Brain pericyte (primary cell): ENCODE data around the gene EYS.
"Not testable (repeated sequence)": the region's sequence is repeated elsewhere in the genome, so short reads cannot be mapped to it uniquely, and the experiment has no call there.

Source experiments
- DNase-seq: peaks from one replicate; pipeline ENCODE4 v3.0.0-alpha.2; 2012; ENCODE audit warnings: low read depth, low spot score

Gene EYS

GRCh38 chr6:63744810-63745209 is 1962.2 kb downstream of the EYS start:
- DNase-seq: no peak

- DNase-seq: no peak
Measured at GRCh38 chr6:63743691-63744090, 1963.3 kb downstream of the EYS start.

DNA sequence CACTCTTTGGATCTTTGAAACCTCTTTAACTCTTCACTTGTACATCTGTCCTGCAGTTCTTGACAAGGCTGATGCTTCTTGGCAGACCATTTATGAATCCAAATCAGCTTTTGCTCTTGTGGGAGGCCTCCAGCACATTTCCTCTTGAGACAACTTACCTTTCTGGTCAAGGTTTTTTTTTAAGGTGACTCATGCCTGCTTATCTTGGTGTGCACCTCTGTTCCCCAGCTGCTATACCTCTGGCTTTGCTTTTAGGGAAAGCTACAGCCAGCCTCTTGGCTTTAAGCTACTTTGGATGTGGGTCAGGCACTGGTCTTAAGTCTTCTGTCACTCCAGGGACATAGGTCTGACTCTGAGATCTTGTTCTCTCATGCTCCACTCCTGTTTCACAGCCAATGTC is 1965.0 kb downstream of the EYS start:
- DNase-seq: no peak

DNA sequence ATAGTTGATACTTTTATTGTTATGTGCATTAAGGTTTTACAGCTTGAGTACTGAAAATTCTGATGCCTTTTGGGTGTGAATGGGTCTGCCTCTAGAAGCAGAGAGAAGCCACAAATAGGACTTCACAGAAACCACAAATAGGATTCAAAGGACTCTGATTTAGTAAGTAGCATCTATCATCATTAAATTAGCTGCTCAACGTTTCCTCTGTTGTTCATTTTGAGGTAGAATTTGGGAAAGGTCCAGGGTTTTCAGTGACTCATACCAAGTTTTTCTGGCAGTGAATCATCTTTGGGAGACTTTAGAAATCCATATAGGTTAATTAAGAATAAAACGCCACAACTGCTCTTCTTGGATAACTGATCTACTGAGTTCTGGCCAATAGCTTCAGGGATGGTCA is 1966.3 kb downstream of the EYS start:
- DNase-seq: no peak

DNA sequence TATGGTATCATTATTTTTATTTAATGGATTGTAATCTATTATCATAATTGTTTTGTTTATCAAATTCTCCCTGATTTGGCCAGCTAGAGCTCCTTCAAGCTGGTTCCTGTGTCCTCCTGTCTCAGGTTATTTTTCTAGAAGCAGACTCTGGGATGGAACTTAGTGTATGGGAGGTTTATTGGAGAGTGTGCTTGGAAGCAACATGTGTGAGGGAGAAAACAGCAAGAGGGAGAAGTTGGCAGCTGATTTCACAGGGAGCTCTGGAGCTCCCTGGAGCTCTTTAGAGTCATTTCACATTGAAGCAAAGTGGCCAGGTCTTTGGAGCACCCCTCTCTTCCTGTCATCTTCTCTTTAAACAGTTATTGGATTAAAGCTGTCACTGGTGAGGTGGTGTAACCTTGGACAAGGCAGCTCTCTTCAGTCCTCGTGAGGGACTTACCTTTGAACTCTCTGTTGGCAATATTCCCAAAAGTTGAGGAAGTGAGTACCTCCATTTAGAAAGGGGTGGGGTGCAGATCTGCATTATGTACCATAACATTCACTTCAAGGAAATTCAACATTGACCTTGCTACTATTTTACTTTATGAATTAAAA is 1967.8 kb downstream of the EYS start:
- DNase-seq: no peak

DNA sequence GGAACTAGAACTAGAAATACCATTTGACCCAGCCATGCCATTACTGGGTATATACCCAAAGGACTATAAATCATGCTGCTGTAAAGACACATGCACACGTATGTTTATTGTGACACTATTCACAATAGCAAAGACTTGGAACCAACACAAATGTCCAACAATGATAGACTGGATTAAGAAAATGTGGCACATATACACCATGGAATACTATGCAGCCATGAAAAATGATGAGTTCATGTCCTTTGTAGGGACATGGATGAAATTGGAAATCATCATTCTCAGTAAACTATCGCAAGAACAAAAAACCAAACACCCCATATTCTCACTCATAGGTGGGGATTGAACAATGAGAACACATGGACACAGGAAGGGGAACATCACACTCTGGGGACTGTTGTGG is 1968.8 kb downstream of the EYS start:
- DNase-seq: not testable (repeated sequence)

GRCh38 chr6:63734923-63735322 is 1972.1 kb downstream of the EYS start:
- DNase-seq: no peak

GRCh38 chr6:63732336-63732735 is 1974.7 kb downstream of the EYS start:
- DNase-seq: no peak

DNA sequence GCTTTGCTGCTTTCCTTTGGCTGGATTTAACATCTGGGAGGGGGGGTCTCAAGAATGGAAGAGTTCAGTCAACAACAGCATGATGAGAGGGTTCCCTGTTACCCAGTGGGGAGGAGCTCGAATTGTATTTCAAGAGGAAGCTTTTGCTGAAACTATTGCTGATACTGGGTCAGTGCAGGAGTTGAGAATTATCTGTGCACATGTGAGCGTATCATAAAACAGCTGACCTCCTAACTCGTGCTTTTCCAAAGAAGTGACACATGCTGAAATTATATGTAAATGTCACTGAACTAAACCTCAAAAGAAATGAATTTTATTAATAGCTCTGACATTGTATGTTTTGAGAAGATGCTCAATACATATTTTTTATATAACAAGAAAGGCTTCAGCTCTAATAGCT is 1975.1 kb downstream of the EYS start:
- no peak for DNase-seq

GRCh38 chr6:63730311-63730710 is 1976.7 kb downstream of the EYS start:
- no peak for DNase-seq

GRCh38 chr6:63724721-63725120 is 1982.3 kb downstream of the EYS start:
- DNase-seq: no peak

- DNase-seq: no peak
Measured at GRCh38 chr6:63721181-63721580, 1985.8 kb downstream of the EYS start.

GRCh38 chr6:63716169-63716568 is 1990.9 kb downstream of the EYS start:
- no peak for DNase-seq

GRCh38 chr6:63714091-63714490 is 1992.9 kb downstream of the EYS start:
- DNase-seq: no peak

DNA sequence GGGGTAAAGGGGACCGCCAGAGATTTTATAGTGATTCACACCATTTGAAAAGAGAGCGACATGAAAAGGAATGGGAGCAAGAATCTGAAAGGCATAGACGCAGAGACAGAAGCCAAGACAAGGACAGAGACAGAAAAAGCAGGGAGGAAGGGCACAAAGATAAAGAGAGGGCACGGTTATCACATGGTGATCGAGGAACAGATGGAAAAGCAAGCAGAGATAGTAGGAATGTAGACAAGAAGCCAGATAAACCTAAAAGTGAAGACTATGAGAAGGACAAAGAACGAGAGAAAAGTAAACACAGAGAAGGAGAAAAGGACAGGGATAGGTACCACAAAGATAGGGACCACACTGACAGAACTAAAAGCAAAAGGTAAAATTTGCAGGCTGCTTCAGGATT is 1993.7 kb downstream of the EYS start:
- no peak for DNase-seq

DNA sequence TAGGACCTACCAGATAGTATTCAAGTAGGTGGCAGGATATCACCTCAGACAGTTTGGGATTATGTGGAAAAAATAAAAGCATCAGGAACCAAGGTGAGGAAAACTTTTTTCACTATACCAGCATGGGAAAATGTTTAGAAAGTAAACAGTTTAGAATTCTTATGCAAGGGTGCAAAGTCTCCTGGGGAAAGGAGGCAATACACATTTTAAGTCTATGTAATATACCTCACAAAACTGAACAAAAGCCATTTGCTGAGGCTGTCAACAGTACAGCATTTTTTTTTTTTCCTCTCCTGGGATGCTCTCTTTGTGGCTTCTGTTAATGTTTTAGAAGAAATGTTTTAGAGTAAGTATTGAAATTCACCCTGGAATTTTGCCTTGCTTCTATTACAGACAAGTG is 1997.9 kb downstream of the EYS start:
- no peak for DNase-seq

- no peak for DNase-seq
Measured at GRCh38 chr6:63708631-63709030, 1998.4 kb downstream of the EYS start.

DNA sequence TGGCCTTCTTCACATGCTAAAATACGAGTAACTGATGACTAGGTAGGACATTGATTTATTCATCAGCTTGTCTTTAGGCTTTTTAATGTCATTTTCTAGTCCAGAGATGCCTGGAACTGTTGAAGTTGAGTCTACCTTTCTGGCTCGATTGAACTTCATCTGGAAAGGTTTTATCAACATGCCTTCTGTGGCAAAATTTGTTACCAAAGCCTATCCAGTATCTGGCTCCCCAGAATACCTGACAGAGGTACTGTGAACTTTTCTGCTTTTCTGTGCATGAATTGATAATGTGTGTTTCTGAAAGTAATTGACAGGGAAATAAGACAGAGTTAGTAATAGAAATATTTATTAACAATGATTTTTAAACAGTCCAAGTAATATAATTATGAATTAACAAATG is 2000.4 kb downstream of the EYS start:
- no peak for DNase-seq

GRCh38 chr6:63705707-63706106 is 2001.3 kb downstream of the EYS start:
- DNase-seq: no peak

DNA sequence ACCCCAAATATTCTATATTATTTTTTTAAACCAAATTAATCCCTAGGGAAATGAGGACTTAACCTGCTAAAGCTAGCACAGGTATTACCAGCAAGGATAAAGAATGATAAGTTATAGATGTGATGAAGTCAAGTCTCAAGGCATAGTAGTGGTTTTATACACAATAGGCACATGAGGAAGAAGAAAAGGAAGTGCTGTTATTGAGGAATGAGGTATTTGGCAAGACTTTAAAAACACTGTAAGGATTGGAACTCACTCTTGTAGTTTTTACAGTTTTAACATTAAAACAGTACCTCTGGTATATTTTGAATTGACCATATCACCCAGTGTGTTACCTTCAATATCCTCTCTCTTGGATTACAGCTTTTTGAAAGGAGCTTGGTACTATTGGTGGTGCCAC is 2016.8 kb downstream of the EYS start:
- DNase-seq: no peak

GRCh38 chr6:63689421-63689820 is 2017.6 kb downstream of the EYS start:
- no peak for DNase-seq

- no peak for DNase-seq
Measured at GRCh38 chr6:63685446-63686379, 2021.3 kb downstream of the EYS start.

DNA sequence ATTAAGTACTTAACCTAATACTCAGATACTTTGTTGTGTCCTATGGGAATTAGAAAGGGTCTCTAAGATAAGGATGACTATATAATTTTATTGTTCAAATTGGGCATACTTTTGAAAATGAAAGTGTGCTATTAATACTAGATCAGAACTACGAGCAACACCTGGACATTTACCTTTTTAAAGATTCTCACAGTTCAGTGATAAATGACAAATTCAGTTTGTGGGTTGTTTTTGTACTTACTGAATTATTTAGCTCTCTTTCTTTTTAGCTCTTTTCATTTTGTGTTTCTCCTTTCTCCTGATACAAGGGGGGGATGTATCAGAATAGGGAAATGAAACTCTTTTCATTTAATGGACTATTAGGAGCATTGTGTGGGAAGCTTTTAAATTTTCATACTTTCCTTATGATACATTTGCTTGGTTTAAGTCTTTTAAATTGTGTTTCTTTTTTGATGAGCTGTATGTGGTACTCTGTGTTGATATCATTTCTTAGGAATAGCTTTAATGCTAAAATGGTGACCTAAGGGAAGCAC is 2023.9 kb downstream of the EYS start:
- DNase-seq: no peak
